Ramos (cell line): ENCODE data around the gene SYTL4.

Experiments
- in situ Hi-C: fragments of 300-500 bp; cut with MboI; formaldehyde crosslinking; loops from one replicate; pipeline ENCODE4 v1.14.3; 2022; ENCODE audit warnings: low sequenced_read_pairs; ENCODE audit not compliant: unreplicated experiment

SYTL4 gene

DNA sequence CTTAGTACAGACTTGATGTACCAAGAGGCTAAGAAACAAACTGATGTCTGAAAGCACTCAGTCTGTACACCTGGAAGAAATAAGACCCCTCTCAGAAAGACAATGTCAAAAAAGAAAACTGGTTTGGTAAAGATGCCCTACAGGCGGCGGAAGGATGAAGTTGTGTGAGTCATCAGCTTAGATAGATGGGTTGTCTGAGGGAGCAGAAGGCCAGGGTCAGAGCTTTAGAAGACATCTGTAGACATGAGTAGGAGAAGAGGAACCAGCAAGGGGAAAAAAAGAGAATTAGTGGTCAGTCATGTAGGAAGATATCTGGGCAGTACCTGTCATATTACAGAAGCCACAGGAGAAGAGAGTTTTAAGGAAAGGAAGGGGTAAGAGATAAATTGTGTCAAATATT, 79.7 kb downstream of the SYTL4 start:
- in situ Hi-C loops = no loop called here

DNA sequence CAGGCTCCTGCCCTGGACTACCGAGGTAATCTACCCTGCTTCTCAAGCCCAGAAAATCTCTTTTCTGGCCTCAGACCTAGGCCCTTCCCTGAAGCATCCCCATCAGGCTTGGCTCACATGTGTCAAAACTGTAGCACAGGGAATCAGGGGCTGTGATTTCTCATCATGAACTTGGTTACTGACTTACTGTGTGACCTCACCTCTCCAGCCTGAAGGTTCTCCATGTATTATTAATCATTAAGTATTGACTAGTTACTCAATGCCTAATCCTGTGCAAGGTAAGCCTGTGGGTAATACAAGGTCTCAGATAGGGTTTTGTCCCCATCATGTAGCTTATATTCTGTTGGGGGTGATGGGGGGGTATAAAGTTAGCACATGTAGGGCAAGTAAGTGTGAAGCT, 81.1 kb downstream of the SYTL4 start:
- in situ Hi-C loops = no loop called here

- in situ Hi-C loops = no loop called here
Measured at GRCh38 chrX:100649550-100650356, 82.2 kb downstream of the SYTL4 start.

GRCh38 chrX:100648458-100649417, 83.2 kb downstream of the SYTL4 start:
- in situ Hi-C loops = no loop called here

DNA sequence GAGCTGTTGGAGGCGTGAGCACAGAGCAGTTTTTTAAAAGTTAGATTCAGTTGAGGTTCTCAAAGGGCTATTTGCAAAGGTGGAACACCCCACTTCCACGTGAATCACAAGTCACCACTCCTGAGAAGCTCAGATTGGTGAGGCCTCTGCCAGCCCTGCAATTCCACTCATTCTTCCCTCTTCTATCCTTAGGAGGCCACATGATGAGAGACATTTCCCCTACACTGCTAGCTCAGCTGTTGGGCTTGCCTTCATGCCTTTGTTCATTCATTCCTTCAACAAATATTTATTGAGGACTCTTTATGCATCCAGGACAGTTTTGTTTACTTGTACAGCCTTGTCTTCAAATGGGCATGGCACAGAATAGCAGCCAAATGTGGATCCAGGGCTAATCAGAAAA, 84.2 kb downstream of the SYTL4 start:
- in situ Hi-C loops = no loop called here

DNA sequence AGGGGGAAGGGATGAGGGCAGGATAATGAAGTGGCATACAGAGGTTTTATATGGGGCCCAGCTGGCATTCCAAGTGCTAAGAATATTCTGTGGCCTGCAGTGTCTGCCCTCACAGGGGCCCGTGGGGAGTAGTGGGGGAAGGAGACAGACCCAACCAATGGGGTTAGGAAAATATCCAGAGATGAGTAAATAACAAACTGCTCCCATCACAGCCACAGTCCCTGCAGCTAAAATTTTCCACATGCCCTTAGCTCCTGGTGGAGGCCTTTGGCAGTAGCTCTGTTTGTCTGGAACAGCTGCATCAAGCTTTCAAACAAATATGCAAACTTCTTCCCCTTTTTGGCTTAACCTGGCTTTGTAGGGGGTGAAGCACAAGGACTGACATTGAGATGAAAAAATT, 84.8 kb downstream of the SYTL4 start:
- in situ Hi-C loops = no loop called here

DNA sequence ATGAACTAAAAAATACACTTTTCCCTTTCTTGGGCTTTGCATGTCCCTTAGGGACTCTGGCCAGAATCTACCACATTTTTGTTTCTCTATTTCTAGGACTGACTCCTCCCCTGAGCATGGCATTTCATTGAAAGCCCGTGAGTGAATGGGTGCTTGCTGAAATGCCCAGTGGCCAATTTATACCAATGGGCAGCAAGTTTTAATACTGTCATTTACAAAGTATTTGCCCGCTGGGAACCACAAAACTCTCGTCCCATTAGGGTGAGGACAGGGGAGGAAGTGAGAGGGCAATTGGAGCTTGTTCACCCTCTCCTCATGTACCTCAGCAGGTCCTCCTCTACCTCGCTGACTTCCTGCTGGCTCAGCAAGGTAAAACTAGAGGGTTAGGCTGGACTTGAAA, 86.8 kb downstream of the SYTL4 start:
- in situ Hi-C loops = no loop called here

GRCh38 chrX:100643956-100644860, 87.7 kb downstream of the SYTL4 start, which contains the start of gene SRPX2:
SRPX2 (plus strand) TSS chrX:100644199; CDS start chrX:100646323, 2,124 bp downstream.
- in situ Hi-C loops = no loop called here

DNA sequence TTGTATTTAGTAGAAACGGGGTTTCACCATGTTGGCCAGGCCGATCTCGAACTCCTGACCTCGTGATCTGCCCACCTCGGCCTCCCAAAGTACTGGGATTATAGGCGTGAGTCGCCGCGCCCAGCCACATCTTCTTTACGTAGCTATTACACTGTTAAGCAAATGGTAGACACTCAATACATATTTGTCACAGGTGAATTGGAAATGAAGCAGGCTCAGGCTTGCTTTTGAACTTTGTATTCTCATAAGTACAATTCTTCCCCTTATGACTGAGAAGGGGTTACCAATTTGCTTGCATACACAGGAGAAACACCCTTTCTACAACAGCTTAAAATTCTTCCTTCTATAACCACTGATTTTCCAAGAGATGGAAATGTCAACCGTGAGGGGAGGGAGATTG, 88.7 kb downstream of the SYTL4 start:
- in situ Hi-C loops = no loop called here

DNA sequence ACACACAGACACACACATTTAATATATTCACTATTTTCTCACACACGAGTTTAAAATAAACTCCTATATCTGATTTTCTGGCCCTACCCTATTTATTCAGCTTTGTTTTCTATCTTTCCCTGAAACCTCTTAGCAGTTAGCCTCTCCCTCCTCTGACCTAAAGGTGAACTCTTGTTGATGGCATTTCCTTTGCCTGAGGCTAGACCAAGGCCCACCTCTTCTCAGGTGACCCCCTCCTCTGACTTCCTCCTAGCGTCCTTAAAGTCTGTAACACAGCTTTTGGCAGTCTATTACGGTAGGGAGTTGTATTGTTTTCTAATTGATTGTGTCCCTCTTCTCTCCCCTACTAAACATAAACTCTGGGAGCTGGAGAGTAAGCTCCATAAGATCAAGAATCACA, 89.6 kb downstream of the SYTL4 start:
- in situ Hi-C loops = no loop called here

- in situ Hi-C loops = no loop called here
Measured at GRCh38 chrX:100636321-100636991, 95.5 kb downstream of the SYTL4 start, which contains the start of gene TSPAN6. TSPAN6 (minus strand) TSS chrX:100636806; CDS start chrX:100636694, 112 bp downstream.

- in situ Hi-C loops = no loop called here
Measured at GRCh38 chrX:100635989-100636320, 96.0 kb downstream of the SYTL4 start.

GRCh38 chrX:100635040-100635439, 96.9 kb downstream of the SYTL4 start:
- in situ Hi-C loops = no loop called here

GRCh38 chrX:100625985-100626491, 105.9 kb downstream of the SYTL4 start:
- in situ Hi-C loops = no loop called here
